HEK293T (cell line): Measurements from ENCODE around the gene FHIT.

Source experiments
- ARNT ChIP-seq: fragments of 450-650 bp; IDR thresholded peaks from 2 replicates; pipeline ENCODE4 v1.6.1; 2017; ENCODE audit warnings: mild to moderate bottlenecking
- BHLHE40 ChIP-seq: fragments of 450-650 bp; IDR thresholded peaks from 2 replicates; pipeline ENCODE4 v1.6.1; 2016; ENCODE audit warnings: mild to moderate bottlenecking, moderate library complexity, borderline replicate concordance
- CTBP1 ChIP-seq: fragments of 450-650 bp; IDR thresholded peaks from 2 replicates; pipeline ENCODE4 v1.6.1; 2016; ENCODE audit warnings: borderline replicate concordance
- FOXM1 ChIP-seq: fragments of 450-650 bp; IDR thresholded peaks from 2 replicates; pipeline ENCODE4 v1.6.1; 2017; ENCODE audit warnings: mild to moderate bottlenecking, borderline replicate concordance
- PKNOX1 ChIP-seq: fragments of 450-650 bp; IDR thresholded peaks from 2 replicates; pipeline ENCODE4 v1.6.1; 2016
- SP1 ChIP-seq: fragments of 450-650 bp; IDR thresholded peaks from 2 replicates; pipeline ENCODE4 v1.6.1; 2017
- SUZ12 ChIP-seq: fragments of 450-650 bp; IDR thresholded peaks from 2 replicates; pipeline ENCODE4 v1.6.1; 2016; ENCODE audit warnings: mild to moderate bottlenecking

GRCh38 chr3:61221759-61222362 lies 29.4 kb downstream of the FHIT start:
- TF ChIP-seq FOXM1: no peak
- no peak for TF ChIP-seq SP1
- no peak for TF ChIP-seq CTBP1
- TF ChIP-seq BHLHE40: no peak
- TF ChIP-seq SUZ12: no peak
- no peak for TF ChIP-seq PKNOX1
- no peak for TF ChIP-seq ARNT
